Endothelial cell of umbilical vein (primary cell): ENCODE results near the gene HOXB2. TPM values are rescaled to one million over a fixed set of nuclear protein-coding genes. Genes with fewer than 3 reads are reported as not detected.

ENCODE experiments used
- BruUV-seq: library from RNA; stranded (reverse); fragments of 400-500 nt; replicated peaks from 2 replicates; lab custom pipeline; 2021; lab: Mats Ljungman, UMichigan
- CTCF ChIA-PET: fragments of 300-600, 350-600 bp; sonication (Branson Sonifier 250); formaldehyde crosslinking; loops from one replicate; lab custom pipeline; 2021; ENCODE audit warnings: antibody characterized with exemption, inconsistent platforms; lab: Charles Lee
- POLR2A ChIA-PET: fragments of 300-600, 350-600 bp; sonication (Branson Sonifier 250); formaldehyde crosslinking; loops from one replicate; lab custom pipeline; 2021; ENCODE audit warnings: antibody characterized with exemption, inconsistent platforms; lab: Charles Lee
- DNase-seq: peaks from one replicate; pipeline ENCODE4 v3.0.0-alpha.2; 2011; ENCODE audit warnings: low read depth, low spot score
- FAIRE-seq: peaks from 2 replicates; lab custom pipeline; 2011; peaks lifted over from hg19 to GRCh38; lab: Jason Lieb, UNC
- H2AFZ ChIP-seq: 2 replicates; pipeline ENCODE4 v1.6.0; 2012; ENCODE audit warnings: low read depth, low read length, control low read depth, inconsistent platforms
- H3K27ac ChIP-seq: 2 replicates; pipeline ENCODE4 v1.5.1; 2011; ENCODE audit warnings: low read depth, mild to moderate bottlenecking, control low read depth, low read length, moderate library complexity; ENCODE audit not compliant: insufficient read depth
- H3K27me3 ChIP-seq, 2 experiments: 2 replicates each; pipeline versions ENCODE4 v1.6.0 to v1.6.1; 2011; ENCODE audit warnings: low read length in 2 of 2, mixed read lengths in 1 of 2; ENCODE audit not compliant: control insufficient read depth in 2 of 2, insufficient read depth in 2 of 2
- H3K36me3 ChIP-seq, 2 experiments: 2 replicates in 1 of 2; 3 replicates in 1 of 2; pipeline ENCODE4 v1.5.1; 2011; ENCODE audit warnings: low read length in 2 of 2, mild to moderate bottlenecking in 1 of 2, moderate library complexity in 1 of 2; ENCODE audit not compliant: control insufficient read depth in 2 of 2, insufficient read depth in 2 of 2; ENCODE audit errors: extremely low read depth in 1 of 2
- H3K4me1 ChIP-seq: 3 replicates; pipeline ENCODE4 v1.5.1; 2011; ENCODE audit warnings: mild to moderate bottlenecking, low read length; ENCODE audit not compliant: control insufficient read depth, insufficient read depth; ENCODE audit errors: extremely low read depth
- H3K4me2 ChIP-seq: 2 replicates; pipeline ENCODE4 v1.6.1; 2011; ENCODE audit warnings: low read length, control low read depth, mixed read lengths; ENCODE audit not compliant: insufficient read depth
- H3K4me3 ChIP-seq, 3 experiments: fragments of 200-600 bp in 1 of 3; sonication (generic), shearing (Covaris generic) in 1 of 3; replicated peaks in 1 of 3; 2 replicates each; pipeline ENCODE4 v1.5.1; 2011 to 2016; ENCODE audit warnings: control low read depth in 3 of 3, low read length in 3 of 3, mild to moderate bottlenecking in 2 of 3, inconsistent platforms in 1 of 3, low read depth in 1 of 3, moderate library complexity in 1 of 3; ENCODE audit not compliant: insufficient read depth in 1 of 3
- H3K79me2 ChIP-seq: 2 replicates; pipeline ENCODE4 v1.6.0; 2012; ENCODE audit warnings: low read length, inconsistent platforms; ENCODE audit not compliant: control insufficient read depth, insufficient read depth
- H3K9ac ChIP-seq: replicated peaks from 2 replicates; pipeline ENCODE3; 2011; ENCODE audit warnings: low read length, control low read depth; ENCODE audit not compliant: insufficient read depth; ENCODE audit errors: extremely low read depth
- H3K9me1 ChIP-seq: replicated peaks from 3 replicates; pipeline ENCODE4 v1.6.0; 2011; ENCODE audit warnings: mild to moderate bottlenecking, low read length; ENCODE audit not compliant: control insufficient read depth, insufficient read depth; ENCODE audit errors: extremely low read depth
- H3K9me3 ChIP-seq: replicated peaks from 2 replicates; pipeline ENCODE4 v1.5.1; 2012; ENCODE audit warnings: low read length, inconsistent platforms; ENCODE audit not compliant: control insufficient read depth, insufficient read depth
- H4K20me1 ChIP-seq: replicated peaks from 2 replicates; pipeline ENCODE3; 2011; ENCODE audit warnings: mild to moderate bottlenecking, low read length; ENCODE audit not compliant: control insufficient read depth, insufficient read depth; ENCODE audit errors: extremely low read depth
- CTCF ChIP-seq, 2 donors: IDR thresholded peaks; 1 replicate in 1 of 2; 2 replicates in 1 of 2; pipeline ENCODE4 v1.5.1; 2011; ENCODE audit warnings: low read length in 2 of 2, mild to moderate bottlenecking in 2 of 2, moderate library complexity in 2 of 2, control low read depth in 1 of 2, inconsistent platforms in 1 of 2, low read depth in 1 of 2; ENCODE audit not compliant: insufficient read depth in 1 of 2; ENCODE audit errors: extremely low read depth in 1 of 2
- EZH2 ChIP-seq: IDR thresholded peaks from 2 replicates; pipeline ENCODE4 v1.6.1; 2012; ENCODE audit warnings: borderline replicate concordance, low read depth, mild to moderate bottlenecking, moderate library complexity, low read length, inconsistent platforms; ENCODE audit not compliant: severe bottlenecking
- FOS ChIP-seq: IDR thresholded peaks from 2 replicates; pipeline ENCODE4 v1.6.1; 2011; ENCODE audit warnings: mild to moderate bottlenecking, low read length, moderate library complexity, borderline replicate concordance; ENCODE audit not compliant: insufficient read depth
- GATA2 ChIP-seq: IDR thresholded peaks from 2 replicates; pipeline ENCODE4 v1.7.0; 2011; ENCODE audit warnings: low read depth, mild to moderate bottlenecking, moderate library complexity, mixed read lengths, low read length; ENCODE audit not compliant: insufficient read length, insufficient read depth
- JUN ChIP-seq: IDR thresholded peaks from 2 replicates; pipeline ENCODE4 v1.6.1; 2011; ENCODE audit warnings: borderline replicate concordance, low read depth; ENCODE audit not compliant: insufficient read length, insufficient read depth
- MAX ChIP-seq: IDR thresholded peaks from 2 replicates; pipeline ENCODE4 v1.6.1; 2011; ENCODE audit not compliant: insufficient read depth, insufficient read length
- MYC ChIP-seq: IDR thresholded peaks from one replicate; pipeline ENCODE4 v1.6.1; 2011; ENCODE audit warnings: mild to moderate bottlenecking, low read depth, low read length
- POLR2A ChIP-seq: IDR thresholded peaks from 2 replicates; pipeline ENCODE4 v1.6.1; 2012; ENCODE audit warnings: low read depth, mild to moderate bottlenecking, control low read depth, low read length
- POLR2AphosphoS5 ChIP-seq: IDR thresholded peaks from 2 replicates; pipeline ENCODE4 v1.6.1; 2012; ENCODE audit warnings: low read depth, mild to moderate bottlenecking, control low read depth, low read length, moderate library complexity; ENCODE audit not compliant: insufficient read depth
- dilution Hi-C: fragments of 300-500 bp; cut with MboI; formaldehyde crosslinking; loops from one replicate; pipeline ENCODE4 v1.15.0; 2019; ENCODE audit warnings: low sequenced_read_pairs; ENCODE audit not compliant: extremely low pct_ligation_motif_present
- intact Hi-C: fragments of 100-400 bp; cut with micrococcal nuclease; formaldehyde crosslinking; loops from one replicate; pipeline ENCODE4 v1.10.0; 2022
- polyA plus RNA-seq, 4 experiments: library from polyadenylated mRNA; depleted of rRNA in 3 of 4; stranded (reverse) in 3 of 4; unstranded in 1 of 4; fragments of >200 nt; gene quantifications; 2 replicates each; pipeline versions ENCODE4 v1.2.1 to v1.2.3, GENCODE V29; 2011 to 2012; ENCODE audit warnings: missing spikeins in 1 of 4
- total RNA-seq: library from RNA; stranded (reverse); gene quantifications from 2 replicates; pipeline ENCODE4 v1.2.3, GENCODE V29; 2021

Gene HOXB2
- total and polyA plus RNA-seq, 2 donors (not counting 3 experiments of a cell fraction or from before 2014, with no cell fraction given): 14.1 to 23.3 TPM

- TF ChIP-seq POLR2AphosphoS5 (no peak), MYC (no peak), EZH2 (no peak), FOS (no peak), CTCF (IDR thresholded peaks at IDR 0.05; ENCODE audit: extremely low read depth in 1 of 2, insufficient read depth in 1 of 2, low read depth in 1 of 2, low read length in 2 of 2) (no peak), POLR2A (no peak), GATA2 (no peak), MAX (no peak), JUN (no peak)
- ChIA-PET CTCF (interaction anchor here (0.7 to 3.9 kb wide), 10 partner anchors 16 to 208 kb away, joined by 3 to 14 read pairs (median 4); partner anchors contain the start of gene HOXB5), POLR2A (interaction anchor here (0.9 kb wide), 1 partner anchor 8 kb away, joined by 4 read pairs; no protein-coding TSS in a partner anchor)
- Histone ChIP-seq H3K79me2 (peaks cover 41% of the 10 kb centered on the region), H3K4me2 (peak overlapping the region; percentile 76), H3K9me3 (no peaks in the 10 kb centered on the region), H3K9ac (peak overlapping the region; percentile 91), H3K4me3 (peak overlapping the region; percentile 2 to 88 (median 41)), H3K27ac (peak overlapping the region; percentile 80), H3K9me1 (no peaks in the 10 kb centered on the region), H2AFZ (peak overlapping the region; percentile 69), H3K36me3 (no peaks in the 10 kb centered on the region), H4K20me1 (no peaks in the 10 kb centered on the region), H3K4me1 (peaks cover 21% of the 10 kb centered on the region), H3K27me3 (no peaks in the 10 kb centered on the region)
- peak; percentile 53 for DNase-seq
- dilution Hi-C loops (no loop called here), intact Hi-C loops (no loop called here)
- BruUV-seq: no TSS peak
- FAIRE-seq: peak; percentile 70
These were observed 3.8 kb downstream of the HOXB2 start for GRCh38 chr17:48541036-48541576.
